K562 (cell line): ENCODE measurements around the gene LHX3.

Experiments used
- CBX5 ChIP-seq: IDR thresholded peaks from 2 replicates; pipeline ENCODE4 v1.6.1; 2014; ENCODE audit warnings: low read depth, borderline replicate concordance
- FOS ChIP-seq: IDR thresholded peaks from 3 replicates; pipeline ENCODE4 v1.6.1; 2011; ENCODE audit not compliant: insufficient read length; ENCODE audit errors: extremely low read depth
- FOXA1 ChIP-seq: fragments of 450-650 bp; IDR thresholded peaks from 2 replicates; pipeline ENCODE4 v1.6.1; 2016; ENCODE audit warnings: mild to moderate bottlenecking, borderline replicate concordance
- JUNB ChIP-seq: fragments of 450-650 bp; formaldehyde crosslinking; conservative IDR thresholded peaks from 2 replicates; pipeline ENCODE4 v1.4.0; 2020; ENCODE audit warnings: mild to moderate bottlenecking
- MXI1 ChIP-seq: IDR thresholded peaks from 2 replicates; pipeline ENCODE4 v1.6.1; 2011; ENCODE audit warnings: low read depth, mild to moderate bottlenecking, improper control_type of control experiment, low read length
- SAFB2 ChIP-seq: fragments of 200-400 bp; formaldehyde crosslinking; IDR thresholded peaks from 2 replicates; pipeline ENCODE4 v1.6.1; 2018; ENCODE audit warnings: borderline replicate concordance, low read length, low read depth, moderate library complexity; ENCODE audit not compliant: severe bottlenecking
- SREBF1 ChIP-seq: fragments of 150-350 bp; IDR thresholded peaks from 2 replicates; pipeline ENCODE4 v1.6.1; 2014; ENCODE audit warnings: antibody characterized with exemption, low read depth, low read length, borderline replicate concordance
- ZNF507 ChIP-seq: conservative IDR thresholded peaks from 2 replicates; pipeline ENCODE4 v1.6.1; 2017; ENCODE audit warnings: missing genetic modification characterization, missing compliant biosample characterization
- ZNF699 ChIP-seq: fragments of 250-450 bp; sonication (Bioruptor Pico); IDR thresholded peaks from 2 replicates; pipeline ENCODE4 v1.8.0; 2021; ENCODE audit warnings: mild to moderate bottlenecking, moderate library complexity; ENCODE audit not compliant: insufficient replicate concordance
- TF ChIP-seq, protein P1 (sequence below), 3 experiments: IDR thresholded peaks in 2 of 3; conservative IDR thresholded peaks in 1 of 3; 2 replicates each; pipeline ENCODE4 v1.5.1; 2011 to 2012; ENCODE audit warnings: low read length in 3 of 3, mild to moderate bottlenecking in 3 of 3, control low read depth in 2 of 3, improper control_type of control experiment in 1 of 3, inconsistent platforms in 1 of 3, low read depth in 1 of 3, mixed read lengths in 1 of 3, moderate library complexity in 1 of 3; ENCODE audit not compliant: insufficient read depth in 2 of 3
- TF ChIP-seq, protein P2 (sequence below): conservative IDR thresholded peaks from 2 replicates; pipeline ENCODE4 v1.6.1; 2011; ENCODE audit warnings: low read depth, mild to moderate bottlenecking, low read length; ENCODE audit not compliant: control insufficient read depth
- TF ChIP-seq, protein P3 (sequence below), 2 experiments: fragments of 450-650 bp; conservative IDR thresholded peaks; 2 replicates each; pipeline ENCODE4 v1.6.1; 2017; ENCODE audit warnings: mild to moderate bottlenecking in 2 of 2, moderate library complexity in 2 of 2
- TF ChIP-seq, protein P4 (sequence below): fragments of 250-450 bp; sonication (Bioruptor Pico); IDR thresholded peaks from 2 replicates; pipeline ENCODE4 v1.5.0; 2020; ENCODE audit warnings: mild to moderate bottlenecking

- TF ChIP-seq, protein P1, sequence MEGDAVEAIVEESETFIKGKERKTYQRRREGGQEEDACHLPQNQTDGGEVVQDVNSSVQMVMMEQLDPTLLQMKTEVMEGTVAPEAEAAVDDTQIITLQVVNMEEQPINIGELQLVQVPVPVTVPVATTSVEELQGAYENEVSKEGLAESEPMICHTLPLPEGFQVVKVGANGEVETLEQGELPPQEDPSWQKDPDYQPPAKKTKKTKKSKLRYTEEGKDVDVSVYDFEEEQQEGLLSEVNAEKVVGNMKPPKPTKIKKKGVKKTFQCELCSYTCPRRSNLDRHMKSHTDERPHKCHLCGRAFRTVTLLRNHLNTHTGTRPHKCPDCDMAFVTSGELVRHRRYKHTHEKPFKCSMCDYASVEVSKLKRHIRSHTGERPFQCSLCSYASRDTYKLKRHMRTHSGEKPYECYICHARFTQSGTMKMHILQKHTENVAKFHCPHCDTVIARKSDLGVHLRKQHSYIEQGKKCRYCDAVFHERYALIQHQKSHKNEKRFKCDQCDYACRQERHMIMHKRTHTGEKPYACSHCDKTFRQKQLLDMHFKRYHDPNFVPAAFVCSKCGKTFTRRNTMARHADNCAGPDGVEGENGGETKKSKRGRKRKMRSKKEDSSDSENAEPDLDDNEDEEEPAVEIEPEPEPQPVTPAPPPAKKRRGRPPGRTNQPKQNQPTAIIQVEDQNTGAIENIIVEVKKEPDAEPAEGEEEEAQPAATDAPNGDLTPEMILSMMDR (IDR thresholded peaks at IDR 0.05 in 2 of 3, conservative IDR thresholded peaks at IDR 0.05 in 1 of 3; ENCODE audit: insufficient read depth in 2 of 3, low read depth in 1 of 3, low read length in 3 of 3): no peak
- TF ChIP-seq CBX5 (no peak), ZNF507 (tag) (no peak), SAFB2 (no peak), SREBF1 (no peak), FOS (no peak), MXI1 (no peak), FOXA1 (no peak), ZNF699 (CRISPR knock-in tag) (no peak), JUNB (no peak)
- TF ChIP-seq, protein P2, sequence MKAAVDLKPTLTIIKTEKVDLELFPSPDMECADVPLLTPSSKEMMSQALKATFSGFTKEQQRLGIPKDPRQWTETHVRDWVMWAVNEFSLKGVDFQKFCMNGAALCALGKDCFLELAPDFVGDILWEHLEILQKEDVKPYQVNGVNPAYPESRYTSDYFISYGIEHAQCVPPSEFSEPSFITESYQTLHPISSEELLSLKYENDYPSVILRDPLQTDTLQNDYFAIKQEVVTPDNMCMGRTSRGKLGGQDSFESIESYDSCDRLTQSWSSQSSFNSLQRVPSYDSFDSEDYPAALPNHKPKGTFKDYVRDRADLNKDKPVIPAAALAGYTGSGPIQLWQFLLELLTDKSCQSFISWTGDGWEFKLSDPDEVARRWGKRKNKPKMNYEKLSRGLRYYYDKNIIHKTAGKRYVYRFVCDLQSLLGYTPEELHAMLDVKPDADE: no peak
- TF ChIP-seq, protein P3, sequence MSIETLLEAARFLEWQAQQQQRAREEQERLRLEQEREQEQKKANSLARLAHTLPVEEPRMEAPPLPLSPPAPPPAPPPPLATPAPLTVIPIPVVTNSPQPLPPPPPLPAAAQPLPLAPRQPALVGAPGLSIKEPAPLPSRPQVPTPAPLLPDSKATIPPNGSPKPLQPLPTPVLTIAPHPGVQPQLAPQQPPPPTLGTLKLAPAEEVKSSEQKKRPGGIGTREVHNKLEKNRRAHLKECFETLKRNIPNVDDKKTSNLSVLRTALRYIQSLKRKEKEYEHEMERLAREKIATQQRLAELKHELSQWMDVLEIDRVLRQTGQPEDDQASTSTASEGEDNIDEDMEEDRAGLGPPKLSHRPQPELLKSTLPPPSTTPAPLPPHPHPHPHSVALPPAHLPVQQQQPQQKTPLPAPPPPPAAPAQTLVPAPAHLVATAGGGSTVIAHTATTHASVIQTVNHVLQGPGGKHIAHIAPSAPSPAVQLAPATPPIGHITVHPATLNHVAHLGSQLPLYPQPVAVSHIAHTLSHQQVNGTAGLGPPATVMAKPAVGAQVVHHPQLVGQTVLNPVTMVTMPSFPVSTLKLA (conservative IDR thresholded peaks at IDR 0.05): no peak
- TF ChIP-seq, protein P4, sequence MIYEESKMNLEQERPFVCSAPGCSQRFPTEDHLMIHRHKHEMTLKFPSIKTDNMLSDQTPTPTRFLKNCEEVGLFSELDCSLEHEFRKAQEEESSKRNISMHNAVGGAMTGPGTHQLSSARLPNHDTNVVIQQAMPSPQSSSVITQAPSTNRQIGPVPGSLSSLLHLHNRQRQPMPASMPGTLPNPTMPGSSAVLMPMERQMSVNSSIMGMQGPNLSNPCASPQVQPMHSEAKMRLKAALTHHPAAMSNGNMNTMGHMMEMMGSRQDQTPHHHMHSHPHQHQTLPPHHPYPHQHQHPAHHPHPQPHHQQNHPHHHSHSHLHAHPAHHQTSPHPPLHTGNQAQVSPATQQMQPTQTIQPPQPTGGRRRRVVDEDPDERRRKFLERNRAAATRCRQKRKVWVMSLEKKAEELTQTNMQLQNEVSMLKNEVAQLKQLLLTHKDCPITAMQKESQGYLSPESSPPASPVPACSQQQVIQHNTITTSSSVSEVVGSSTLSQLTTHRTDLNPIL (CRISPR knock-in tag): no peak
Observed at GRCh38 chr9:136252281-136252680, 47.4 kb upstream of the LHX3 start.
